ENCODE data around the gene MELTF.

The MELTF gene

DNA sequence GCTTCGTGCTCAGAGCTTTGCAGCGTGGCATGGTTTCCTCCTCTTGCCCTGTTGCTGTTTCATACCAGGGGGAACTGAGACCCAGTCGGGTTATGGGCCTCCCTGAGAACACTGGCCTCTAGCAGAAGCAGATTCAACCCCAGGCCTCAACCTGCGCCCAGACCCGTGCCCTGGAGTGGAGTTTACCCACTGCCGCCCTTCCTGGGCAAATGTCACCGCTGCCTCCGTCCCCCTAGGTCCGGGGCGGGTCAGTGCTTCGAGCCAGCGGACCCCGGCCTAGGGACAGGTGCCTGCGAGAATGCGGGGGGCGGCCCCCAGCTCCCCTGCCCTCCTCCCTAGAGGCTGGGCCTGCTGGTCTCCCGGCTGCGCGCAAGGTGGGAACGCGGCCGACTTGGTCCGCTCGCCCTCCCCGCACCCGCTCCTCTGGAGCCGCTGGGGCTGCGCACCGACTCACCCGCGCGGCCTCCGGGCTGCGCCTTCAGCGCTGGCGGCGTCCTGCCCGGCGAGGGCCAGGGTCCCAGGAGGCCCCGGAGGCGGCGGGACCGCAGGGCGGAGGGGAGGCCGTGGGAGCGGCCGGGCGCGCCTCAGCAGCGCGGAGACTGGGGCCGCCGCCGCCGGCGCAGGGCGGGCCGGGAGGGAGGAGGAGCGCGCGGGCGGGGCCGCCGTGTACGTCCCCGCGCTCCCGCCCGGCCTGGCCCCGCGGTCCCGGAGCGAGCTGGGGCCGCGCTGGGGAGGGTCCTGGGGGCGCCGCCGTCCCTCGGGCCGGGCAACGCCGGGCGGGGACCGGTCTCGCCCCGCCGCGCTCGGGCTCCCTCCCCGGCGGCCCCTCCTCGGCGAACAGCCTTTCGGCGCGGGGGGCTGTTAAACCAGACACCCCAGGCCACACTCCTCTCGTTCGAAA, 61.1 kb downstream of the MELTF start, which contains the start of gene PIGZ:
Gene PIGZ, minus strand, starts transcription at position 601 of the 901 bp plus-strand sequence. CDS start 16,802 bp downstream, outside the sequence.
- no peak for TF ChIP-seq CTCF (IDR thresholded peaks at IDR 0.05; ENCODE audit: insufficient read depth, low read depth, low read length, missing control alignments)
- peak; percentile 71 for DNase-seq (ENCODE audit: low read depth)
- H3K4me3 ChIP-seq (ENCODE audit: low read depth, low read length) = peak within 1 kb of the TSS; percentile 81

GRCh38 chr3:196967412-196968232, 62.0 kb downstream of the MELTF start:
- DNase-seq (ENCODE audit: low read depth) = no peak
- no peak for TF ChIP-seq CTCF (IDR thresholded peaks at IDR 0.05; ENCODE audit: insufficient read depth, low read depth, low read length, missing control alignments)
- peak overlapping the region; percentile 81 for H3K4me3 ChIP-seq (ENCODE audit: low read depth, low read length)

DNA sequence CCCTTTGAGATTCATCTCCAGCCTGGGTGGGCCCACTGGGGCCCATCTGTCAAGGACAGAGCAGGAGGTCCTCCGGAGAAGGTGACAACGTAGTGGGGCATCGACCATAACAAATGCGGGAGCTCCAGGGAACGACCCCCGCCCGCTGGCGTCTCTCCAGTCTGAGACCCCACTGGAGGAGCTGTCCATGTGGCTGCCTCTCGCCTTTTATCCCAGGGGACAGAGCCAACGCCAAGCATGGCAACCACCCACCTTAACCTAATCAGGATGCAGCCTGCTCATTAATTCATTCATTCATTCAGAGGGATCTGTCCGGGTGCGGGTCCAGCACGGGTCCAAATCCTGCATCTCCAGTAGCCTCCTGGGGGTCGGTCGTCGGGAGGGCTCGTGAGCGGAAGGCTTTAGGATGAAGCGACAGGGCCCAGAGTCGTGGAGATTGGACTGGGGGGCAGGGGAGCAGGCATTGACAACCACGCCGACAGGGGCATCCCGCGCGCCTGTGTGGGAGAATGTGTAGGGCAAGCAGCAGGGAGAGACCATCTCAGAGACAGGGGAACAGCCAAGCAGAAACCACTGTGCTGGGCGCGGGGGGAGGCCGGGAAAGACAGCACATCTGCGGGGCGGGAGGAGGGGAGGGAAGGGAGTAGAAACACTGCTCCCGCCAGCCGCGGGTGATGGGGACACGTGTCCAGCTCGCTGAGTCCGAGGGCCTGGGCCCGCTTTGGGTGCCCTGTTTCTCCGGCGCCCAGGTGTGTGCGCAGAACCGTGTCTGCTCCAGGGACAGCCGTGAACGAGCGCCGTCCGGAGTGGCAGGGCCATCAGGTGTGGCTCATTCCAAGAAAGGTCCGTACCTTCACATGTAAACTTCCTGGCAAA, 62.9 kb downstream of the MELTF start:
- no peak overlapping the region for H3K4me3 ChIP-seq (ENCODE audit: low read depth, low read length)
- DNase-seq (ENCODE audit: low read depth) = no peak
- no peak for TF ChIP-seq CTCF (IDR thresholded peaks at IDR 0.05; ENCODE audit: insufficient read depth, low read depth, low read length, missing control alignments)

- TF ChIP-seq CTCF (IDR thresholded peaks at IDR 0.05; ENCODE audit: insufficient read depth, low read depth, low read length, missing control alignments) = no peak
- H3K4me3 ChIP-seq (ENCODE audit: low read depth, low read length) = no peak overlapping the region
- DNase-seq (ENCODE audit: low read depth) = no peak
Observed at GRCh38 chr3:196965804-196966173, 63.8 kb downstream of the MELTF start.

DNA sequence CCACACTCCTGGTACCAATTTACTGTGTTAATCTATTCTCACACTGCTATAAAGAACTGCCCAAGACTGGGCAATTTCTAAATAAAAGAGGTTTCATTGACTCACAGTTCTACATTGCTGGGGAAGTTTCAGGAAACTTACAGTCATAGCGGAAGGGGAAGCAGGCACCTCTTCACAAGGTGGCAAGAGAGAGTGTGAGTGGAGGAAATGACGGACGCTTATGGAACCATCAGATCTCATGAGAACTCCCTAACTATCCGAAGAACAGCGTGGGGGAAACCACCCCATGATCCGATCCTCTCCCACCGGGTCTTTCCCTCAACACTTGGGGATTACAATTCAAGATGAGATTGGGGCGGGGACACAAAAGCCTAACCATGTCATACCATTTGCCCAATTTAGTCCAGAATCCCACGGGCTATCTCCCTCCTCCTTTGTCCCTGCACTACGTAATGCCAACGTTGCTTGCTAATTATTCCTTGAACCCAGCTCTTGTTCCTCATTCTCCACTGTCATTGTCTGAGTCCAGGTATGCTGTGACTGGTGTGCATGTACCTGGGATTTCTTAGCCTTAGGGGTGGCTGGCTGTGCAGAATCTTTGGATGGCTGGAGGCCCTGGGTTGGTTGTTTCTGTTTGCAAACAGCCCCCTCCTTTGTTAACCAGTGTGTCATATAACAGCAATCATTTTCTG, 64.4 kb downstream of the MELTF start:
- DNase-seq (ENCODE audit: low read depth) = no peak
- H3K4me3 ChIP-seq (ENCODE audit: low read depth, low read length) = no peak overlapping the region
- no peak for TF ChIP-seq CTCF (IDR thresholded peaks at IDR 0.05; ENCODE audit: insufficient read depth, low read depth, low read length, missing control alignments)

DNA sequence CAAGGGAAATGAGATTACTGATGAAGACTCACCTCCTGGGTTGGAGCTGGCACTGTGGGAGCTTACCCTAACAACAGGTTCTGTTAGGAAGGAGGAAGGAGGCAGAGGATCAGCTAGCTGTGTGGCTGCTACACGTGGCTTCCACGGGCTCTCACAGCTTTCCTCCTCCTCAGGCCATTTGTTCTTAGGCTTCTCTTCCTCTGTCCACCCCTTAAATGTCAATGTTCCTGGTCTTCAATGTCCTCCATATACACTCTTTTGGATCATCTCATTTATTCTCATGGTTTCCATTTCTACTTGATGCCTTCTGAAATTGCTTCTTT, 66.0 kb downstream of the MELTF start:
- no peak for DNase-seq (ENCODE audit: low read depth)
- H3K4me3 ChIP-seq (ENCODE audit: low read depth, low read length) = no peak overlapping the region
- TF ChIP-seq CTCF (IDR thresholded peaks at IDR 0.05; ENCODE audit: insufficient read depth, low read depth, low read length, missing control alignments) = no peak
